ENCODE data around the gene SLC34A3.
"Not testable (repeated sequence)": the region's sequence is repeated elsewhere in the genome, so short reads cannot be mapped to it uniquely, and the experiment has no call there.

The SLC34A3 gene

DNA sequence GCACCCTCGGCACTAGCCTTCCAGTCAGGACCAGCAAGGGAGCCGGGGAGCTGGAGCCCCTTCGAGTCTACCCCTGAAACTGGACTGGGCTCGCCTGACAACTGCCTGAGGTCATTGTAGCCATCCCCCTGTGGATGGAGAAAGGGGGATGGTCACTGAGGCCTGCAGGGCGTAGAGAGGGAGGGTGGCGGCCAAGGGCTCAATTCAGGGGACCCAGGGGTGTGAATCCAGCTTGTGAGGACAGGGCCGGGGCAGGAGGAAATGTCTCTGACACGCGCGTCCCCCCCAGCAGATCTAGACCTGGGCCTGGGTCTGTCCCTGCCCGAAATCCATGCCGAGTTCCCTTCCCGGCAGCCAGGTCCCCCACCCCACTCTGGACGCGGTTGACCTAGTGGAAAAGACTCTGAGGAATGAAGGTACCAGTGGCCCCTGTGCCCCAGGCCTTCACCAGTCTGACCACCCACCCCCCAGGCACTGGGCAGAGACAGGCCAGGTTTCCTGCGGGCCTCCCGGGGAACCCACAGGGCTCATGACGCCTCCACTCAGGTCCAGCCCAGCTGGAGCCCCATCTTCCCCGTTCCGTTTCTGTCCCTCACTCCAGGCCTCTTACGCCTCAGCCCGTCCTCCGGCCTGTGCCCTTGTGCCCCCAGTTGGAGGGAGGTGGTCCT is 805 bp downstream of the SLC34A3 start:
- DNase-seq, result no peak

- no peak for DNase-seq
Observed at GRCh38 chr9:137232101-137232500, 1.4 kb downstream of the SLC34A3 start.

- DNase-seq, result no peak
Observed at GRCh38 chr9:137232510-137232909, 1.8 kb downstream of the SLC34A3 start.

- DNase-seq, result no peak
Observed at GRCh38 chr9:137233143-137233980, 2.7 kb downstream of the SLC34A3 start.

DNA sequence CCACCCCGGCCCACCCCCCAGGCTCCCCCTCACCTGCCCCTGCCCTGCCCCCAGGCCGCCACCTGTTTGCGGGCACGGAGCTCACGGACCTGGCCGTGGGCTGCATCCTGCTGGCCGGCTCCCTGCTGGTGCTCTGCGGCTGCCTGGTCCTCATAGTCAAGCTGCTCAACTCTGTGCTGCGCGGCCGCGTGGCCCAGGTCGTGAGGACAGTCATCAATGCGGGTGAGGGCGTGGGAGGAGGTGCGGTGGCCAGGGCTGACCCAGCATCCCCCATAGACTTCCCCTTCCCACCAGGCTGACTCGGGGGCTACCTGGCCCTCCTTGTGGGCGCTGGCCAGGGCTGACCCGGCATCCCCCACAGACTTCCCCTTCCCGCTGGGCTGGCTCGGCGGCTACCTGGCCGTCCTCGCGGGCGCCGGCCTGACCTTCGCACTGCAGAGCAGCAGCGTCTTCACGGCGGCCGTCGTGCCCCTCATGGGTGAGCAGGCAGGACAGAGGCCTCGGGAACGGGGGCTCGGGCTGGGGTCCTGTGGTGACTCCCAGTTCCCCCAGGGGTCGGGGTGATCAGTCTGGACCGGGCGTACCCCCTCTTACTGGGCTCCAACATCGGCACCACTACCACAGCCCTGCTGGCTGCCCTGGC is 3.5 kb downstream of the SLC34A3 start:
- no peak for DNase-seq

- no peak for DNase-seq
Observed at GRCh38 chr9:137234758-137235423, 4.2 kb downstream of the SLC34A3 start.

DNA sequence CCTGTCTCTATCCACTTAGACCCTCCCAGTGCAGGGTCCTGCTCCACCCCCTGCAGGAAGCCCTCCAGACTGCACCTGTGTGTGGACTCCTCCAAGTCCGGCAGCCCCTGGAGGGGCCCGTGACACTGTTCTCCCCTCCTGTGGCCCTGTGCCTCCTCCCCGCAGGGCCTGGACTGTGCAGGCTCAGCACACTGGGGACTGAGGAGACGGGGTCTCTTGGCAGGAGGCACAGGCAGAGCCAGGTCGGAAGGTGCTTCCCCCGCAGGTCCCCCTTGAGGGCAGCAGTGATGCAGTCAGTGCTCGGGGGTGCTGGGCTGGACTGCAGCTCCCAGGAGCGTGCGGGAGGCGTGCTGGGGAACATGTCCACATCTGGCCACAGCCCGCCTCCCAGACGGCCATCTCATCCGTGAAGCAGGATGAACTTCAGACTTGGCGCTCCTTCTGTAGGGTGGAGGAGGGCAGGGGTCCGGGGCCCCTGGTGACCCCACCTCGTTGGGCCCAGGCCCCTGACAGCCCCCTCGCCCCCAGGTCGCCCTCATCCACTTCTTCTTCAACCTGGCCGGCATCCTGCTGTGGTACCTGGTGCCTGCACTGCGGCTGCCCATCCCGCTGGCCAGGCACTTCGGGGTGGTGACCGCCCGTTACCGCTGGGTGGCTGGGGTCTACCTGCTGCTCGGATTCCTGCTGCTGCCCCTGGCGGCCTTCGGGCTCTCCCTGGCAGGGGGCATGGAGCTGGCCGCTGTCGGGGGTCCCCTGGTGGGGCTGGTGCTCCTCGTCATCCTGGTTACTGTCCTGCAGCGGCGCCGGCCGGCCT is 4.9 kb downstream of the SLC34A3 start:
- DNase-seq, result no peak

DNA sequence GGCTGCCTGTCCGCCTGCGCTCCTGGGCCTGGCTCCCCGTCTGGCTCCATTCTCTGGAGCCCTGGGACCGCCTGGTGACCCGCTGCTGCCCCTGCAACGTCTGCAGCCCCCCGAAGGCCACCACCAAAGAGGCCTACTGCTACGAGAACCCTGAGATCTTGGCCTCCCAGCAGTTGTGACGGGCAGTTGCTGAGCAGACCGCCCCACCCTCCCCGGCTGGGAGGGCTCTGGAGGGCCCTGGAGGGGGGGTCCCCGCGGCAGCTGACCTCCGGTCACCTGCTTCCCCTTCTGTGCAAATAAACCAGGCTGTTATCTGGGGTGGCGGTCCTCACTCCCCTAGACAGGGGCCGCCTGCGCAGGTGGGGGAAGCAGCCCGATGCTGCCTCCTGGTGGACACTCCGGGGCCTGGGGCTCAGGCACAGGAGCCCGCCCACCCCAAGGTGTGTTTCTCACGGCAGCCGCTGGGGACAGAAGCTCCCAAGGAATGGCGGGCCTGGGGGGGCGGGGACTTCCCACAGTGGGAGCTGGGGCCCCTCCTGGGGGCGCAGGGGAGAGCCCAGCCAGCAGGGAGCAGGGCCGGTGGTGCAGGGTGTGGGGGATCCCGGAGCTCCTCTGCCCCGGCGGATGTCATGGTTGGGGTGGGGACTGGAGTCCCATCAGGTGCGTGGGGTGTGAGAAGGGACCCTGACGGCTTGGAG is 5.7 kb downstream of the SLC34A3 start:
- DNase-seq, result peak; percentile 35

- peak; percentile 67 for DNase-seq
Observed at GRCh38 chr9:137236936-137237421, 6.3 kb downstream of the SLC34A3 start.

GRCh38 chr9:137237759-137238726 is 7.3 kb downstream of the SLC34A3 start:
- DNase-seq, result no peak

DNA sequence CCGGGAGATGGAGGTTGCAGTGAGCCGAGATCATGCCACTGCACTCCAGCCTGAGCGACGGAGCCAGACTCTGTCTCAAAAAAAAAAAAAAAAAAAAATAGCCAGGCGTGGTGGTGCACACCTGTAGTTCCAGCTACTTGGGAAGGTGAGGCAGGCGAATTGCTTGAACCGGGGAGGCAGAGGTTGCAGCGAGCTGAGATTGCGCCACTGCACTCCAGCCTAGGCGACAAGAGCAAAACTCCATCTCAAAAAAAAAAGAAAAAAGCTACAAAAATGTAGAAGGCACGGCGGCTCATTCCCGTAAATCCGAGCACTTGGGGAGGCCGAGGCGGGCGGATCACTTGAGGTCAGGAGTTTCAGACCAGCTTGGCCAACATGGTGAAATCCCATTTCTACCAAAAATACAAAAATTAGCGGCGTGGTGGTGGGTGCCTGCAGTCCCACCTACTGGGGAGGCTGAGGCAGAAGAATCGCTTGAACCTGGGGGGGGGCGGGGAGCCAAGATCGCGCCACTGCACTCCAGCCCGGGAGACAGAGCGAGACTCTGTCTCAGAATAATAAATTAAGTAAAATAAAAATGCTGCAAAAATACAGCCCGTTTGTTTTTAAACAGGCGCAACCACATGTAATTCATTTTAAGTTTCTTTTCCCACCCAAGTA is 9.0 kb downstream of the SLC34A3 start:
- not testable (repeated sequence) for DNase-seq

GRCh38 chr9:137240318-137240840 is 9.7 kb downstream of the SLC34A3 start:
- peak; percentile 58 for DNase-seq

DNA sequence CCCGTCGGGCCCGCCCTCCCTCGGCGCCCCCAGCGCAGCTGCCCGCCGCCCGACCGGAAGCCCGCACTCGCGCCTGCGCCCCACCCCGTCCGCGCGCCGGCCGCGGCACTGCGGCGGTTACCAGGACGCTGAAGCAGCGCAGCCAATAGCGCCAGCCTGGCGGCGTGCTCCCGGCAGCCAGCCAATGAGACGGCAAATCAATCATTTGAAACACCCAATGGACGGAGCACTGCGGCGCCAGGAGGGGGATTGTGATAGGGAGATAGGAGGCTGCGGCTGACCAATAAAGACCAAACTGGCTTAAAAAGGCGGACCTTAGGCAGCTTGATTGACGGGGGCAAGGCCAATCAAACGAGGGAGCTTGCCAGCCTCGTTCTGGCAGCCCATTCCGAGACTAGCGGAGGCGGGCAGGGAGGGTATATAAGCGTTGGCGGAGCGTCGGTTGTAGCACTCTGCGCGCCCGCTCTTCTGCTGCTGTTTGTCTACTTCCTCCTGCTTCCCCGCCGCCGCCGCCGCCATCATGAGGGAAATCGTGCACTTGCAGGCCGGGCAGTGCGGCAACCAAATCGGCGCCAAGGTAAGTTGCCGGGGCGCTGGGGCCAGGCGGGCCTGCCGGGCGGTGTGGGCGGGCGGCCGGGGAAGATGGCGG is 10.3 kb downstream of the SLC34A3 start, which contains the start of gene TUBB4B:
TSS of gene TUBB4B (plus strand) at position 447 of the 649 bp plus-strand sequence. CDS start at position 521, 74 bp downstream.
- DNase-seq, result peak; percentile 99

GRCh38 chr9:137241490-137242268 is 11.0 kb downstream of the SLC34A3 start:
- DNase-seq, result no peak

DNA sequence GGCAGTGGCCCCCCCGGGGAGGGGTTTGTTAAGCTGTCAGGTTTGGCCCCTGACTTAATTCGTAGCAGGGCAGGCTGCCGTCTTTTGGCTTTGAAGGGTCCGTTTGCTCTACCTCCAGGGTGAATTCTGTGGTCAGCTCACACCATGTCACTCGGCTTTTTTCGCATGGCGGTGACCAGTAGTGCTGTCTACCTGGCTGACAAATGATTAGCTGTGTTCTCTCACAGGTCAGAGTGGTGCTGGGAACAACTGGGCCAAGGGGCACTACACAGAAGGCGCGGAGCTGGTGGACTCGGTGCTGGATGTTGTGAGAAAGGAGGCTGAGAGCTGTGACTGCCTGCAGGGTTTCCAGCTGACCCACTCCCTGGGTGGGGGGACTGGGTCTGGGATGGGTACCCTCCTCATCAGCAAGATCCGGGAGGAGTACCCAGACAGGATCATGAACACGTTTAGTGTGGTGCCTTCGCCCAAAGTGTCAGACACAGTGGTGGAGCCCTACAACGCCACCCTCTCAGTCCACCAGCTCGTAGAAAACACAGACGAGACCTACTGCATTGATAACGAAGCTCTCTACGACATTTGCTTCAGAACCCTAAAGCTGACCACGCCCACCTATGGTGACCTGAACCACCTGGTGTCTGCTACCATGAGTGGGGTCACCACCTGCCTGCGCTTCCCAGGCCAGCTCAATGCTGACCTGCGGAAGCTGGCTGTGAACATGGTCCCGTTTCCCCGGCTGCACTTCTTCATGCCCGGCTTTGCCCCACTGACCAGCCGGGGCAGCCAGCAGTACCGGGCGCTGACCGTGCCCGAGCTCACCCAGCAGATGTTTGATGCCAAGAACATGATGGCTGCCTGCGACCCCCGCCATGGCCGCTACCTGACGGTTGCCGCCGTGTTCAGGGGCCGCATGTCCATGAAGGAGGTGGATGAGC is 11.8 kb downstream of the SLC34A3 start:
- no peak for DNase-seq

DNA sequence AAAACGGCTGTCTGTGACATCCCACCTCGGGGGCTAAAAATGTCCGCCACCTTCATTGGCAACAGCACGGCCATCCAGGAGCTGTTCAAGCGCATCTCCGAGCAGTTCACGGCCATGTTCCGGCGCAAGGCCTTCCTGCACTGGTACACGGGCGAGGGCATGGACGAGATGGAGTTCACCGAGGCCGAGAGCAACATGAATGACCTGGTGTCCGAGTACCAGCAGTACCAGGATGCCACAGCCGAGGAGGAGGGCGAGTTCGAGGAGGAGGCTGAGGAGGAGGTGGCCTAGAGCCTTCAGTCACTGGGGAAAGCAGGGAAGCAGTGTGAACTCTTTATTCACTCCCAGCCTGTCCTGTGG is 12.5 kb downstream of the SLC34A3 start:
- DNase-seq, result not testable (repeated sequence)
